Kidney tubule cell (primary cell): ENCODE measurements around the gene KIAA0513.
"Not testable (repeated sequence)": the region's sequence is repeated elsewhere in the genome, so short reads cannot be mapped to it uniquely, and the experiment has no call there.

Source experiments
- DNase-seq: peaks from one replicate; pipeline ENCODE4 v3.0.0-alpha.2; 2018; ENCODE audit warnings: low spot score

KIAA0513 gene

GRCh38 chr16:85029981-85030401, 2.4 kb downstream of the KIAA0513 start:
- no peak for DNase-seq

- DNase-seq = no peak
These were observed 3.9 kb downstream of the KIAA0513 start for GRCh38 chr16:85031451-85031850.

- not testable (repeated sequence) for DNase-seq
These were observed 4.6 kb downstream of the KIAA0513 start for GRCh38 chr16:85032187-85032586.

- no peak for DNase-seq
These were observed 5.6 kb downstream of the KIAA0513 start for GRCh38 chr16:85033171-85033570.

GRCh38 chr16:85034591-85035433, 7.2 kb downstream of the KIAA0513 start:
- DNase-seq = no peak

- DNase-seq = no peak
These were observed 8.8 kb downstream of the KIAA0513 start for GRCh38 chr16:85036236-85037049.

GRCh38 chr16:85037050-85037410, 9.4 kb downstream of the KIAA0513 start:
- DNase-seq = peak; percentile 77

- no peak for DNase-seq
These were observed 10.1 kb downstream of the KIAA0513 start for GRCh38 chr16:85037721-85038120.

GRCh38 chr16:85040685-85041084, 13.1 kb downstream of the KIAA0513 start:
- no peak for DNase-seq

GRCh38 chr16:85041219-85042166, 13.9 kb downstream of the KIAA0513 start:
- no peak for DNase-seq

GRCh38 chr16:85042167-85042526, 14.6 kb downstream of the KIAA0513 start:
- DNase-seq = no peak

GRCh38 chr16:85042606-85043005, 15.0 kb downstream of the KIAA0513 start:
- DNase-seq = no peak

- DNase-seq = no peak
These were observed 17.5 kb downstream of the KIAA0513 start for GRCh38 chr16:85045077-85045476.

- DNase-seq = no peak
These were observed 18.3 kb downstream of the KIAA0513 start for GRCh38 chr16:85045641-85046471.

- no peak for DNase-seq
These were observed 18.9 kb downstream of the KIAA0513 start for GRCh38 chr16:85046472-85046916.

- no peak for DNase-seq
These were observed 19.6 kb downstream of the KIAA0513 start for GRCh38 chr16:85046931-85047866.

GRCh38 chr16:85047867-85048455, 20.4 kb downstream of the KIAA0513 start:
- no peak for DNase-seq

- DNase-seq = no peak
These were observed 21.4 kb downstream of the KIAA0513 start for GRCh38 chr16:85048921-85049562.

- no peak for DNase-seq
These were observed 22.2 kb downstream of the KIAA0513 start for GRCh38 chr16:85049706-85050305.
